Muscle of leg (tissue), 11 donors: ENCODE data around the gene COL4A2. TPM values are rescaled to one million over a fixed set of nuclear protein-coding genes. Genes with fewer than 3 reads are reported as not detected.
"Not testable (repeated sequence)": the region's sequence is repeated elsewhere in the genome, so short reads cannot be mapped to it uniquely, and the experiment has no call there.

Experiments
- DNase-seq: peaks from one replicate; pipeline ENCODE4 v3.0.0; 2013
- H3K27ac ChIP-seq: one replicate; pipeline ENCODE4 v1.5.1; 2013; ENCODE audit warnings: mild to moderate bottlenecking, low read length, control low read depth
- H3K27me3 ChIP-seq: one replicate; pipeline ENCODE4 v1.6.1; 2013; ENCODE audit warnings: low read length; ENCODE audit not compliant: control insufficient read depth, insufficient read depth
- H3K36me3 ChIP-seq: one replicate; pipeline ENCODE4 v1.6.1; 2013; ENCODE audit warnings: low read length; ENCODE audit not compliant: control insufficient read depth, insufficient read depth
- H3K4me1 ChIP-seq: one replicate; pipeline ENCODE4 v1.6.1; 2013; ENCODE audit warnings: low read length; ENCODE audit not compliant: control insufficient read depth, insufficient read depth
- H3K4me3 ChIP-seq: one replicate; pipeline ENCODE4 v1.5.1; 2013; ENCODE audit warnings: low read length, control low read depth
- H3K9me3 ChIP-seq: replicated peaks from 2 replicates; pipeline ENCODE4 v1.6.1; 2013; ENCODE audit warnings: low read depth, low read length; ENCODE audit not compliant: control insufficient read depth
- WGBS: methylation state at CpG from one replicate; pipeline ENCODE4 v1.1.5; 2013; ENCODE audit warnings: missing lambda C conversion rate; ENCODE audit not compliant: insufficient coverage; 5-methylcytosine and 5-hydroxymethylcytosine counted together
- polyA plus RNA-seq, 8 donors: library from polyadenylated mRNA; unstranded; fragments of 120-200 nt; gene quantifications; one replicate each; pipeline versions ENCODE4 v1.2.1 to v1.2.3, GENCODE V29; 2013; ENCODE audit warnings: inconsistent platforms in 1 of 8, low replicate concordance in 1 of 8; ENCODE audit not compliant: insufficient read length in 8 of 8, insufficient read depth in 1 of 8
- total RNA-seq: library from RNA; stranded (reverse); fragments of 120-200 nt; gene quantifications from one replicate; pipeline ENCODE4 v1.2.4, GENCODE V29; 2013

COL4A2 gene
- total and polyA plus RNA-seq, 9 donors: 429 to 712 (median 555) TPM

- no peak for DNase-seq
- Histone ChIP-seq H3K36me3 (peaks cover 72% of the 10 kb centered on the region), H3K27ac (no peak overlapping the region)
These were observed 142.3 kb downstream of the COL4A2 start for GRCh38 chr13:110449219-110450015.

DNA sequence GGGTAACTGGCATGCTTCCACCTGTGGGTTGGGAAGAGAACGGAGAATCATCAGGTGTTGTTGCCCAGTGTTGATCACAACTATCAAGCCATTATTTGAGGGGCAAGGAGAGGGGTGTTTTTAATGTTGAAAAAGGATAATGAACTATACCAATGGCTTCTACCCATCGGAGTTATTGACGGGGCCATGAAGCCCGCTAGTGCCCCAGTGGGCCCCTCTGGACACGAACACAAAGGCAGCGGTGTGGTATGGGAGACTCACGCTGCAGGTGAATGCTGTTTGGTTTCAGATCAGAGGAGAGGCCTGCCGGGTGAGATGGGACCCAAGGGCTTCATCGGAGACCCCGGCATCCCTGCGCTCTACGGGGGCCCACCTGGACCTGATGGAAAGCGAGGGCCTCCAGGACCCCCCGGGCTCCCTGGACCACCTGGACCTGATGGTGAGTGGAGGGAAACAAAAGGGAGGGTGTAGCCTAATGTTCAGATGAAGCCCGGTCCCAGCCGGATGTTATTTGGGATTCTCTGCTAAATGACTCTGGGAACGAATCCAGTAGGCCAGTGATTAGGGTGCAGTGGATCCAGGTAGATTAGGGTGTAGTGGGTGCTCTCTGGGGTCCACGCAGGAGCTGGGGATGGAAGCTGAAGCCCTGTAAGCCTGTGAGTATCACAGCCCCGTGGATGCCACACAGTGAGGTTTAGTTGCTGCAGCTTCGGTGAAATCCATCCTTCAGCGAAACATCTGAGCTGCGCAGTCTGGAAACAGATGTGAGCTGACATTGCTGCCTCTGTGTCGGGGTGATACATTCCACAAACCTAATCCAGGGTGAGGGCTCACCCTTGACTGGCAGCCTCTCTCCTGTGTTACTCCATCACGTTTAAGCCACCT is 143.2 kb downstream of the COL4A2 start:
- H3K27ac ChIP-seq: no peak overlapping the region
- peaks cover 75% of the 10 kb centered on the region for H3K36me3 ChIP-seq
- no peaks in the 10 kb centered on the region for H3K9me3 ChIP-seq
- no peak overlapping the region for H3K4me3 ChIP-seq
- WGBS: 89% methylated on average over 22 of the region's 24 CpGs
- H3K4me1 ChIP-seq: peaks cover 2% of the 10 kb centered on the region
- H3K27me3 ChIP-seq: no peaks in the 10 kb centered on the region
- no peak for DNase-seq

More at GRCh38 chr13:110449219-110450015, 142.3 kb downstream of the COL4A2 start:
- H3K27me3 ChIP-seq: no peaks in the 10 kb centered on the region
- peaks cover 2% of the 10 kb centered on the region for H3K4me1 ChIP-seq
- no peak overlapping the region for H3K4me3 ChIP-seq
- H3K9me3 ChIP-seq: no peaks in the 10 kb centered on the region
- WGBS: 77% methylated on average over 13 of the region's 19 CpGs

GRCh38 chr13:110450941-110451730 is 144.1 kb downstream of the COL4A2 start:
- DNase-seq: no peak
- H3K27ac ChIP-seq: no peak overlapping the region
- no peaks in the 10 kb centered on the region for H3K9me3 ChIP-seq
- no peaks in the 10 kb centered on the region for H3K27me3 ChIP-seq
- 80% methylated on average over 5 of the region's 12 CpGs for WGBS
- H3K4me3 ChIP-seq: no peak overlapping the region
- H3K4me1 ChIP-seq: peaks cover 4% of the 10 kb centered on the region
- H3K36me3 ChIP-seq: peaks cover 72% of the 10 kb centered on the region

DNA sequence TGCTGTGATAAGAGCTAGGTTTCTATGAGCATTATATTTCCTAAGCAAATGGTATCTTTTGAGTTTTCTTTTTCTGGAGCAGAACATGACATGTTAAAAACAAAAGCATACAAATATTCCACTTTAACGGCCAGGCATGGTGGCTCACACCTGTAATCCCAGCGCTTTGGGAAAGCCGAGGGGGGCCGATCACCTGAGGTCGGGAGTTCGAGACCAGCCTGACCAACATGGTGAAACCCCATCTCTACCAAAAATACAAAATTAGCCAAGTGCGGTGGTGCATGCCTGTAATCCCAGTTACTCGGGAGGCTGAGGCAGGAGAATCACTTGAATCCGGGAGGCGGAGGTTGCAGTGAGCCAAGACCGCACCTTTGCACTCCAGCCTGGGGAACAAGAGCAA is 146.0 kb downstream of the COL4A2 start:
- H3K27ac ChIP-seq, H3K4me3 ChIP-seq, H3K4me1 ChIP-seq, DNase-seq, H3K9me3 ChIP-seq, H3K27me3 ChIP-seq: not testable (repeated sequence)
- H3K36me3 ChIP-seq: peaks cover 66% of the 10 kb centered on the region
- 89% methylated on average over 9 of the region's 11 CpGs for WGBS

DNA sequence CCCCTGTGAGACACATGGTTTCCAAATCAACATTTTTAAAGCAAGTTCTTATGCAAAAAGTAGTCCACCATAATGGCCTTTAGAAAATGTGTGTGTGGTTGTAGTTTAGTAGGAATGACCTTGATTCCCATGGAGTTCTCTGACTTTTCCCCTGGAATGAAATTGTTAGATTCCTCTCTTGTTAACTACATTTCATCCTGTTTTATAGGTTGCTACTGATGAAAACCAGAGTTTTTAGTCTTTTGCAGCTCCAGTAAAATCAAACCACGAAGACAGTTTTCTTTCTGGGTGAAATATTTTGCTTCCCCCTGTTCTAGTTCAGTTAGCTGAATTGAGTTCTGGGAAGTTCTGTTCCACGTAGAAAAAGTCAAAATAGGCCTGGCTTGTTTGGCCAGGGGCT is 146.7 kb downstream of the COL4A2 start:
- no peak overlapping the region for H3K4me3 ChIP-seq
- WGBS: no CpG with 5 or more reads among the region's 2 CpGs
- H3K4me1 ChIP-seq: peaks cover 2% of the 10 kb centered on the region
- H3K36me3 ChIP-seq: peaks cover 66% of the 10 kb centered on the region
- H3K27ac ChIP-seq: no peak overlapping the region
- H3K9me3 ChIP-seq: no peaks in the 10 kb centered on the region
- no peak for DNase-seq
- no peaks in the 10 kb centered on the region for H3K27me3 ChIP-seq

- no peak overlapping the region for H3K27ac ChIP-seq
- 69% methylated on average over 19 of the region's 21 CpGs for WGBS
- peaks cover 2% of the 10 kb centered on the region for H3K4me1 ChIP-seq
- no peaks in the 10 kb centered on the region for H3K9me3 ChIP-seq
- no peak overlapping the region for H3K4me3 ChIP-seq
- peaks cover 66% of the 10 kb centered on the region for H3K36me3 ChIP-seq
- H3K27me3 ChIP-seq: no peaks in the 10 kb centered on the region
- no peak for DNase-seq
These were observed 147.3 kb downstream of the COL4A2 start for GRCh38 chr13:110454227-110454859.

GRCh38 chr13:110454956-110455355 is 147.9 kb downstream of the COL4A2 start:
- Histone ChIP-seq H3K9me3 (no peaks in the 10 kb centered on the region), H3K36me3 (peaks cover 61% of the 10 kb centered on the region), H3K27ac (no peak overlapping the region), H3K27me3 (no peaks in the 10 kb centered on the region), H3K4me3 (no peak overlapping the region), H3K4me1 (peaks cover 2% of the 10 kb centered on the region)
- 87% methylated on average over 14 of the region's 14 CpGs for WGBS
- no peak for DNase-seq

- no peaks in the 10 kb centered on the region for H3K9me3 ChIP-seq
- H3K4me3 ChIP-seq: no peak overlapping the region
- peaks cover 61% of the 10 kb centered on the region for H3K36me3 ChIP-seq
- no peak overlapping the region for H3K27ac ChIP-seq
- peaks cover 2% of the 10 kb centered on the region for H3K4me1 ChIP-seq
- no CpG with 5 or more reads among the region's 10 CpGs for WGBS
- no peaks in the 10 kb centered on the region for H3K27me3 ChIP-seq
- DNase-seq: no peak
These were observed 148.4 kb downstream of the COL4A2 start for GRCh38 chr13:110455444-110455843.

DNA sequence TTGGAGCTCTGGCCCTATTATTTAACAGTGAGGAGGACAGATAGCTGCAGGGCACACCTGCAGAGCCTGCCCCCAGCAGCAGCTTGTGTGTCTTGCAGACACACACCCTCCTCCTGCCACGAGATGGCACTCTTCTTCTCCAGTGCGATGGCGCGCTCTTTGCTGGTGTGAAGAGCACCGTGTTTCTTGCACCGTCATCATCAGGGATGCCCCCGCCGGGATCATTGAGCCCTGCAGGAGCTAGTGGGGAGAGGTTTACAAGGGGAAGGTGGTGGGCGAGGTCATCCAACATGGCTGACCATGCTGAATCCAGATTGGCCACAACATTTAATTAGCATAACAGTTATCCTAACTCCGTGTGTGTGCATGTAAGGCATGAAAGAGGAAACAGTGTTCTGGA is 148.9 kb downstream of the COL4A2 start:
- no CpG with 5 or more reads among the region's 10 CpGs for WGBS
- DNase-seq: peak; percentile 81
- no peak overlapping the region for H3K27ac ChIP-seq
- H3K4me3 ChIP-seq: no peak overlapping the region
- H3K9me3 ChIP-seq: no peaks in the 10 kb centered on the region
- H3K36me3 ChIP-seq: peaks cover 59% of the 10 kb centered on the region
- H3K4me1 ChIP-seq: peaks cover 2% of the 10 kb centered on the region
- no peaks in the 10 kb centered on the region for H3K27me3 ChIP-seq
